Neural progenitor cell (in vitro differentiated cells): ENCODE data around the gene PEX6. TPM values are rescaled to one million over a fixed set of nuclear protein-coding genes. Genes with fewer than 3 reads are reported as not detected.

Source experiments
- DNase-seq: peaks from one replicate; pipeline ENCODE4 v3.0.0-alpha.2; 2016; ENCODE audit warnings: low spot score
- H2AFZ ChIP-seq: fragments of 200-600 bp; sonication (generic); replicated peaks from 2 replicates; pipeline ENCODE4 v1.6.1; 2016; ENCODE audit warnings: antibody characterized with exemption
- H3F3A ChIP-seq: fragments of 200-600 bp; sonication (generic); 2 replicates; pipeline ENCODE4 v1.6.1; 2016; ENCODE audit warnings: antibody characterized with exemption, low read depth
- H3K27ac ChIP-seq: fragments of 200-600 bp; sonication (generic); 2 replicates; pipeline ENCODE4 v1.5.1; 2016; ENCODE audit warnings: mild to moderate bottlenecking
- H3K27me3 ChIP-seq: fragments of 200-600 bp; sonication (generic); 2 replicates; pipeline ENCODE4 v1.6.1; 2016; ENCODE audit warnings: mild to moderate bottlenecking, moderate library complexity
- H3K36me3 ChIP-seq: fragments of 200-600 bp; sonication (generic); 2 replicates; pipeline ENCODE4 v1.5.1; 2016
- H3K4me1 ChIP-seq: fragments of 200-600 bp; sonication (generic); 2 replicates; pipeline ENCODE4 v1.6.1; 2016; ENCODE audit warnings: mixed run types
- H3K4me2 ChIP-seq: fragments of 200-600 bp; sonication (generic); 2 replicates; pipeline ENCODE4 v1.6.1; 2016
- H3K4me3 ChIP-seq: fragments of 200-600 bp; sonication (generic); 2 replicates; pipeline ENCODE4 v1.5.1; 2016
- H3K79me2 ChIP-seq: fragments of 200-600 bp; sonication (generic); 2 replicates; pipeline ENCODE4 v1.6.1; 2016; ENCODE audit warnings: low read depth
- H3K9ac ChIP-seq: fragments of 200-600 bp; sonication (generic); 2 replicates; pipeline ENCODE4 v1.6.1; 2016
- H3K9me3 ChIP-seq: fragments of 200-600 bp; sonication (generic); 2 replicates; pipeline ENCODE4 v1.5.1; 2016; ENCODE audit warnings: low read depth
- H4K20me1 ChIP-seq: fragments of 200-600 bp; sonication (generic); 2 replicates; pipeline ENCODE4 v1.6.1; 2016; ENCODE audit warnings: low read depth
- H3K27ac Mint-ChIP-seq: 3 replicates; pipeline ENCODE4 v1.8.0; 2021; ENCODE audit warnings: mixed read lengths
- H3K27me3 Mint-ChIP-seq: 2 replicates; pipeline ENCODE4 v1.8.0; 2022; ENCODE audit warnings: low read depth, mild to moderate bottlenecking, inconsistent platforms, moderate library complexity, mixed read lengths; ENCODE audit not compliant: insufficient read depth
- H3K36me3 Mint-ChIP-seq: 3 replicates; pipeline ENCODE4 v1.8.0; 2021; ENCODE audit warnings: mixed read lengths
- H3K4me1 Mint-ChIP-seq: 3 replicates; pipeline ENCODE4 v1.8.0; 2021; ENCODE audit warnings: mixed read lengths
- H3K4me3 Mint-ChIP-seq: 3 replicates; pipeline ENCODE4 v1.8.0; 2021; ENCODE audit warnings: mild to moderate bottlenecking, moderate library complexity, mixed read lengths
- H3K9me3 Mint-ChIP-seq: 3 replicates; pipeline ENCODE4 v1.8.0; 2020; ENCODE audit warnings: mixed read lengths
- EZH2 ChIP-seq: fragments of 200-600 bp; sonication (generic); IDR thresholded peaks from 2 replicates; pipeline ENCODE4 v1.6.1; 2017; ENCODE audit warnings: antibody characterized with exemption, mild to moderate bottlenecking, moderate library complexity
- EZH2phosphoT487 ChIP-seq: fragments of 200-600 bp; sonication (generic); IDR thresholded peaks from 2 replicates; pipeline ENCODE4 v1.6.1; 2017; ENCODE audit warnings: antibody characterized with exemption
- total RNA-seq: library from RNA; depleted of rRNA; stranded (reverse); fragments of >200 nt; gene quantifications from 2 replicates; pipeline ENCODE4 v1.2.3, GENCODE V29; 2015; ENCODE audit warnings: low replicate concordance
- TF ChIP-seq, protein P1 (sequence below): fragments of 200-600 bp; sonication (generic); IDR thresholded peaks from 2 replicates; pipeline ENCODE4 v1.5.1; 2017; ENCODE audit warnings: antibody characterized with exemption, mild to moderate bottlenecking

PEX6 gene
- total RNA-seq, 1 donor from 2014 or later = 11.3 TPM

- no peaks in the 10 kb centered on the region for H3K9me3 Mint-ChIP-seq
- peaks cover 4% of the 10 kb centered on the region for H3K27me3 Mint-ChIP-seq
- DNase-seq = no peak
- Histone ChIP-seq H4K20me1 (peaks cover 16% of the 10 kb centered on the region), H3K27me3 (no peaks in the 10 kb centered on the region), H3K9me3 (no peaks in the 10 kb centered on the region), H3F3A (peaks cover 13% of the 10 kb centered on the region), H3K4me1 (peaks cover 18% of the 10 kb centered on the region), H3K9ac (peak overlapping the region; percentile 74), H3K79me2 (peaks cover 54% of the 10 kb centered on the region), H3K4me2 (peak overlapping the region; percentile 89), H3K36me3 (no peaks in the 10 kb centered on the region), H2AFZ (no peak overlapping the region), H3K27ac (no peak overlapping the region), H3K4me3 (peak overlapping the region; percentile 82)
- H3K4me1 Mint-ChIP-seq = peaks cover 32% of the 10 kb centered on the region
- TF ChIP-seq EZH2phosphoT487 = no peak
- no peak for TF ChIP-seq EZH2
- TF ChIP-seq, protein P1, sequence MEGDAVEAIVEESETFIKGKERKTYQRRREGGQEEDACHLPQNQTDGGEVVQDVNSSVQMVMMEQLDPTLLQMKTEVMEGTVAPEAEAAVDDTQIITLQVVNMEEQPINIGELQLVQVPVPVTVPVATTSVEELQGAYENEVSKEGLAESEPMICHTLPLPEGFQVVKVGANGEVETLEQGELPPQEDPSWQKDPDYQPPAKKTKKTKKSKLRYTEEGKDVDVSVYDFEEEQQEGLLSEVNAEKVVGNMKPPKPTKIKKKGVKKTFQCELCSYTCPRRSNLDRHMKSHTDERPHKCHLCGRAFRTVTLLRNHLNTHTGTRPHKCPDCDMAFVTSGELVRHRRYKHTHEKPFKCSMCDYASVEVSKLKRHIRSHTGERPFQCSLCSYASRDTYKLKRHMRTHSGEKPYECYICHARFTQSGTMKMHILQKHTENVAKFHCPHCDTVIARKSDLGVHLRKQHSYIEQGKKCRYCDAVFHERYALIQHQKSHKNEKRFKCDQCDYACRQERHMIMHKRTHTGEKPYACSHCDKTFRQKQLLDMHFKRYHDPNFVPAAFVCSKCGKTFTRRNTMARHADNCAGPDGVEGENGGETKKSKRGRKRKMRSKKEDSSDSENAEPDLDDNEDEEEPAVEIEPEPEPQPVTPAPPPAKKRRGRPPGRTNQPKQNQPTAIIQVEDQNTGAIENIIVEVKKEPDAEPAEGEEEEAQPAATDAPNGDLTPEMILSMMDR = no peak
- H3K36me3 Mint-ChIP-seq = peaks cover 22% of the 10 kb centered on the region
- no peak overlapping the region for H3K27ac Mint-ChIP-seq
- peak overlapping the region; percentile 95 for H3K4me3 Mint-ChIP-seq
These were observed 33.4 kb upstream of the PEX6 start for GRCh38 chr6:43012364-43012763.

- peaks cover 4% of the 10 kb centered on the region for H3K27me3 Mint-ChIP-seq
- H3K27ac ChIP-seq = no peak overlapping the region
- H2AFZ ChIP-seq = no peak overlapping the region
- H3K36me3 Mint-ChIP-seq = peaks cover 24% of the 10 kb centered on the region
- H3K79me2 ChIP-seq = peaks cover 43% of the 10 kb centered on the region
- H3K36me3 ChIP-seq = no peaks in the 10 kb centered on the region
- no peaks in the 10 kb centered on the region for H3K9me3 ChIP-seq
- no peaks in the 10 kb centered on the region for H3K9me3 Mint-ChIP-seq
- peaks cover 16% of the 10 kb centered on the region for H3K4me1 ChIP-seq
- TF ChIP-seq EZH2phosphoT487 (no peak), EZH2 (no peak)
- TF ChIP-seq, protein P1 = no peak
- DNase-seq = peak; percentile 15
- no peak overlapping the region for H3K27ac Mint-ChIP-seq
- H3K4me2 ChIP-seq = no peak overlapping the region
- H3K27me3 ChIP-seq = no peaks in the 10 kb centered on the region
- no peak overlapping the region for H3K4me3 Mint-ChIP-seq
- H3K9ac ChIP-seq = no peak overlapping the region
- no peak overlapping the region for H3K4me3 ChIP-seq
- peaks cover 16% of the 10 kb centered on the region for H4K20me1 ChIP-seq
- H3F3A ChIP-seq = peaks cover 13% of the 10 kb centered on the region
- H3K4me1 Mint-ChIP-seq = peaks cover 32% of the 10 kb centered on the region
These were observed 32.2 kb upstream of the PEX6 start for GRCh38 chr6:43011207-43011606.

GRCh38 chr6:43009124-43009523, 30.1 kb upstream of the PEX6 start:
- no peak overlapping the region for H3K27ac Mint-ChIP-seq
- no peak overlapping the region for H3K4me3 ChIP-seq
- peaks cover 23% of the 10 kb centered on the region for H3K79me2 ChIP-seq
- TF ChIP-seq EZH2phosphoT487 = no peak
- TF ChIP-seq EZH2 = no peak
- TF ChIP-seq, protein P1 = peak; percentile 34
- DNase-seq = peak; percentile 23
- H3K4me1 ChIP-seq = peaks cover 9% of the 10 kb centered on the region
- peaks cover 25% of the 10 kb centered on the region for H3K36me3 Mint-ChIP-seq
- no peaks in the 10 kb centered on the region for H3K36me3 ChIP-seq
- no peak overlapping the region for H3K27ac ChIP-seq
- H3F3A ChIP-seq = peaks cover 10% of the 10 kb centered on the region
- peaks cover 17% of the 10 kb centered on the region for H4K20me1 ChIP-seq
- peaks cover 4% of the 10 kb centered on the region for H3K27me3 Mint-ChIP-seq
- H3K9ac ChIP-seq = no peak overlapping the region
- H3K9me3 ChIP-seq = no peaks in the 10 kb centered on the region
- no peak overlapping the region for H3K4me3 Mint-ChIP-seq
- H2AFZ ChIP-seq = no peak overlapping the region
- peaks cover 22% of the 10 kb centered on the region for H3K4me1 Mint-ChIP-seq
- H3K9me3 Mint-ChIP-seq = no peaks in the 10 kb centered on the region
- no peak overlapping the region for H3K4me2 ChIP-seq
- H3K27me3 ChIP-seq = no peaks in the 10 kb centered on the region
